Adrenal gland (tissue), 12 donors: ENCODE measurements around the gene ATP1A1. TPM values are rescaled to one million over a fixed set of nuclear protein-coding genes. Genes with fewer than 3 reads are reported as not detected.

Experiments used
- DNase-seq, 7 donors: peaks; one replicate each; pipeline ENCODE4 v3.0.0-alpha.2; 2019 to 2020
- H3K27ac ChIP-seq, 5 donors: fragments of 200-600 bp; sonication (generic) in 4 of 5; 1 replicate in 3 of 5; 2 replicates in 2 of 5; pipeline versions ENCODE4 v1.5.1 to v1.8.0; 2016 to 2020; ENCODE audit warnings: mild to moderate bottlenecking in 1 of 5
- H3K27me3 ChIP-seq: fragments of 200-600 bp; 2 replicates; pipeline ENCODE4 v1.8.0; 2021
- H3K36me3 ChIP-seq, 2 donors: fragments of 200-600 bp; replicated peaks in 1 of 2; 1 replicate in 1 of 2; 2 replicates in 1 of 2; pipeline versions ENCODE4 v1.5.1 to v1.8.0; 2018 to 2022
- H3K4me1 ChIP-seq, 2 donors: fragments of 200-600 bp; replicated peaks in 1 of 2; 1 replicate in 1 of 2; 2 replicates in 1 of 2; pipeline versions ENCODE4 v1.5.1 to v1.8.0; 2018 to 2021
- H3K4me3 ChIP-seq, 4 donors: fragments of 200-600 bp; sonication (generic) in 3 of 4; one replicate each; pipeline ENCODE4 v1.5.1; 2016 to 2018
- H3K9me3 ChIP-seq, 3 donors: fragments of 200-600 bp; sonication (generic) in 1 of 3; replicated peaks in 1 of 3; 1 replicate in 2 of 3; 2 replicates in 1 of 3; pipeline versions ENCODE4 v1.5.1 to v1.8.0; 2016 to 2021
- POLR2A ChIP-seq, 2 donors: fragments of 450-650 bp; IDR thresholded peaks; one replicate each; pipeline ENCODE4 v1.6.1; 2017; ENCODE audit warnings: antibody characterized with exemption in 2 of 2, mild to moderate bottlenecking in 2 of 2, moderate library complexity in 1 of 2
- WGBS, 4 donors: extraction: QIAGEN DNeasy Blood & Tissue Kit in 2 of 4; methylation state at CpG; one replicate each; pipeline versions ENCODE4 v1.1.5 to v1.1.7; 2013 to 2017; 5-methylcytosine and 5-hydroxymethylcytosine counted together
- intact Hi-C, 2 donors: fragments of 100-400 bp; cut with DNase I; formaldehyde crosslinking; loops; one replicate each; pipeline versions ENCODE4 v1.14.1 to v1.15.0; 2022 to 2023
- polyA plus RNA-seq, 3 donors: library from polyadenylated mRNA; stranded (reverse); fragments of 200-250 nt in 2 of 3; fragments of 350-450 nt in 1 of 3; fragmentation: Illumina TruSeq in 1 of 3; extraction: RNeasy Lipid Tissue Mini Kit (QIAGEN cat#74804) in 1 of 3; gene quantifications; one replicate each; pipeline ENCODE4 v1.2.3, GENCODE V29; 2013 to 2014
- total RNA-seq, 9 donors: library from RNA; depleted of rRNA in 4 of 9; stranded (reverse); fragments of >200 nt in 4 of 9; fragments of 120-200 nt in 1 of 9; fragmentation: NEBNext Ultra II Directional in 1 of 9; extraction: Animal tissue kit (Norgen Biotek cat#: 25700) in 1 of 9; gene quantifications; one replicate each; pipeline versions ENCODE4 v1.1.0 to v1.2.4, GENCODE V29; 2013 to 2023
- TF ChIP-seq, protein P1 (sequence below), 6 experiments: fragments of 450-650 bp in 4 of 6; fragments of 200-600 bp in 2 of 6; sonication (generic) in 1 of 6; IDR thresholded peaks; 1 replicate in 5 of 6; 2 replicates in 1 of 6; pipeline versions ENCODE4 v1.5.1 to v1.8.0; 2016 to 2021; ENCODE audit warnings: antibody characterized with exemption in 6 of 6, mild to moderate bottlenecking in 2 of 6, moderate library complexity in 1 of 6
- donor health status: healthy with polysubstance abuse.
- donor health status: Bipolar disorder and iron deficiency.
- donor health status: DM: yes; HTN: yes; CAD: no.
- donor health status: DM: no; HTN: no; CAD: no.
- donor health status: DM: no; HTN: no; CAD: no.
- donor health status: DM: yes; HTN: yes; CAD: no.

ATP1A1 gene
- total and polyA plus RNA-seq, 12 donors = 60.7 to 377 (median 222) TPM

GRCh38 chr1:116359060-116359830, 13.8 kb upstream of the ATP1A1 start:
- no peaks in the 10 kb centered on the region for H3K36me3 ChIP-seq
- H3K27me3 ChIP-seq = no peaks in the 10 kb centered on the region
- no peak overlapping the region for H3K27ac ChIP-seq
- no peak for DNase-seq
- 62 to 81% (median 72%) methylated on average over 2 of the region's 2 CpGs for WGBS, 4 donors
- TF ChIP-seq, protein P1, sequence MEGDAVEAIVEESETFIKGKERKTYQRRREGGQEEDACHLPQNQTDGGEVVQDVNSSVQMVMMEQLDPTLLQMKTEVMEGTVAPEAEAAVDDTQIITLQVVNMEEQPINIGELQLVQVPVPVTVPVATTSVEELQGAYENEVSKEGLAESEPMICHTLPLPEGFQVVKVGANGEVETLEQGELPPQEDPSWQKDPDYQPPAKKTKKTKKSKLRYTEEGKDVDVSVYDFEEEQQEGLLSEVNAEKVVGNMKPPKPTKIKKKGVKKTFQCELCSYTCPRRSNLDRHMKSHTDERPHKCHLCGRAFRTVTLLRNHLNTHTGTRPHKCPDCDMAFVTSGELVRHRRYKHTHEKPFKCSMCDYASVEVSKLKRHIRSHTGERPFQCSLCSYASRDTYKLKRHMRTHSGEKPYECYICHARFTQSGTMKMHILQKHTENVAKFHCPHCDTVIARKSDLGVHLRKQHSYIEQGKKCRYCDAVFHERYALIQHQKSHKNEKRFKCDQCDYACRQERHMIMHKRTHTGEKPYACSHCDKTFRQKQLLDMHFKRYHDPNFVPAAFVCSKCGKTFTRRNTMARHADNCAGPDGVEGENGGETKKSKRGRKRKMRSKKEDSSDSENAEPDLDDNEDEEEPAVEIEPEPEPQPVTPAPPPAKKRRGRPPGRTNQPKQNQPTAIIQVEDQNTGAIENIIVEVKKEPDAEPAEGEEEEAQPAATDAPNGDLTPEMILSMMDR (IDR thresholded peaks at IDR 0.05) = no peak
- TF ChIP-seq POLR2A (IDR thresholded peaks at IDR 0.05) = no peak
- no peak overlapping the region for H3K4me3 ChIP-seq
- peaks cover 0 to 4% of the 10 kb centered on the region in 2 donors for H3K4me1 ChIP-seq
- no peaks in the 10 kb centered on the region for H3K9me3 ChIP-seq
- intact Hi-C loops = no loop called here

- Histone ChIP-seq H3K4me3 (no peak overlapping the region), H3K27ac (no peak overlapping the region), H3K36me3 (no peaks in the 10 kb centered on the region), H3K27me3 (no peaks in the 10 kb centered on the region), H3K9me3 (no peaks in the 10 kb centered on the region), H3K4me1 (peaks cover 0 to 4% of the 10 kb centered on the region in 2 donors)
- no peak for DNase-seq
- TF ChIP-seq POLR2A (IDR thresholded peaks at IDR 0.05) = no peak
- TF ChIP-seq, protein P1 (IDR thresholded peaks at IDR 0.05) = no peak
- intact Hi-C loops = loop anchor here (5.0 to 10.0 kb wide), 3 partner anchors 122 to 215 kb away; no protein-coding TSS in a partner anchor
- WGBS, 4 donors = 83 to 91% (median 90%) methylated on average over 1 of the region's 1 CpG
These were observed 13.2 kb upstream of the ATP1A1 start for GRCh38 chr1:116359871-116360270.

- intact Hi-C loops = loop anchor here (5.0 to 10.0 kb wide), 3 partner anchors 122 to 216 kb away; no protein-coding TSS in a partner anchor
- H3K27ac ChIP-seq = no peak overlapping the region
- no peaks in the 10 kb centered on the region for H3K27me3 ChIP-seq
- WGBS, 4 donors = 55 to 77% (median 64%) methylated on average over 2 of the region's 2 CpGs
- H3K9me3 ChIP-seq = no peaks in the 10 kb centered on the region
- no peak overlapping the region for H3K4me3 ChIP-seq
- no peaks in the 10 kb centered on the region for H3K36me3 ChIP-seq
- H3K4me1 ChIP-seq = peaks cover 0 to 4% of the 10 kb centered on the region in 2 donors
- DNase-seq = no peak
- no peak for TF ChIP-seq POLR2A (IDR thresholded peaks at IDR 0.05)
- TF ChIP-seq, protein P1 (IDR thresholded peaks at IDR 0.05) = peak; percentile 17 to 63 (median 48)
These were observed 12.4 kb upstream of the ATP1A1 start for GRCh38 chr1:116360429-116361173.

GRCh38 chr1:116361648-116362047, 11.4 kb upstream of the ATP1A1 start:
- H3K4me3 ChIP-seq = no peak overlapping the region
- intact Hi-C loops = loop anchor here (5.0 to 10.0 kb wide), 3 partner anchors 121 to 217 kb away; no protein-coding TSS in a partner anchor
- no peaks in the 10 kb centered on the region for H3K27me3 ChIP-seq
- H3K27ac ChIP-seq = no peak overlapping the region
- peaks cover 0 to 4% of the 10 kb centered on the region in 2 donors for H3K4me1 ChIP-seq
- no peaks in the 10 kb centered on the region for H3K36me3 ChIP-seq
- no peak for TF ChIP-seq POLR2A (IDR thresholded peaks at IDR 0.05)
- TF ChIP-seq, protein P1 (IDR thresholded peaks at IDR 0.05) = no peak
- WGBS, 4 donors = 84 to 94% (median 89%) methylated on average over 3 of the region's 3 CpGs
- no peaks in the 10 kb centered on the region for H3K9me3 ChIP-seq
- no peak for DNase-seq
